Measurements from ENCODE around the gene ADAMTSL3.

Gene ADAMTSL3

DNA sequence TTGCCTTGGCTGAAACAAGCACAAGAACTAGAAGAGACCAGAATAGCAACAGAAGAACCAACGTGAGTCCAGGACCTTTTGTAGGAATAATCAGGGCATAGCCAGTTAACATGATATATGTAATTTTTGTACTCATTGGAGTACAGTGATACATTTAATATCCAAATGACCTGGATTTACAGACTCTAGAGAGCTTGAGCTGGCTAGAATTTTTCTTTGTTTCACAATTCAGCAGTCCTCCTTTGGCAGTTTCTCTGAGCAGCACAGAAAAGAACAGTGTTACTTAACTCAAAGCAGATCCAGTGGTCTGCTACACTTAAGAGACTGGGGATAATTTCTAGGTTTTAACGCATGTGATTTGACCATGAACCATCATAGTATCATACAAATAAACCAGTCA, 245.7 kb downstream of the ADAMTSL3 start:
- Mint-ChIP-seq H3K9me3 (ENCODE audit: low read depth) (no peaks in the 10 kb centered on the region), H3K27ac (no peak overlapping the region), H3K4me3 (no peak overlapping the region), H3K36me3 (no peaks in the 10 kb centered on the region), H3K4me1 (ENCODE audit: low read depth) (no peaks in the 10 kb centered on the region), H3K27me3 (peaks cover 5% of the 10 kb centered on the region)

DNA sequence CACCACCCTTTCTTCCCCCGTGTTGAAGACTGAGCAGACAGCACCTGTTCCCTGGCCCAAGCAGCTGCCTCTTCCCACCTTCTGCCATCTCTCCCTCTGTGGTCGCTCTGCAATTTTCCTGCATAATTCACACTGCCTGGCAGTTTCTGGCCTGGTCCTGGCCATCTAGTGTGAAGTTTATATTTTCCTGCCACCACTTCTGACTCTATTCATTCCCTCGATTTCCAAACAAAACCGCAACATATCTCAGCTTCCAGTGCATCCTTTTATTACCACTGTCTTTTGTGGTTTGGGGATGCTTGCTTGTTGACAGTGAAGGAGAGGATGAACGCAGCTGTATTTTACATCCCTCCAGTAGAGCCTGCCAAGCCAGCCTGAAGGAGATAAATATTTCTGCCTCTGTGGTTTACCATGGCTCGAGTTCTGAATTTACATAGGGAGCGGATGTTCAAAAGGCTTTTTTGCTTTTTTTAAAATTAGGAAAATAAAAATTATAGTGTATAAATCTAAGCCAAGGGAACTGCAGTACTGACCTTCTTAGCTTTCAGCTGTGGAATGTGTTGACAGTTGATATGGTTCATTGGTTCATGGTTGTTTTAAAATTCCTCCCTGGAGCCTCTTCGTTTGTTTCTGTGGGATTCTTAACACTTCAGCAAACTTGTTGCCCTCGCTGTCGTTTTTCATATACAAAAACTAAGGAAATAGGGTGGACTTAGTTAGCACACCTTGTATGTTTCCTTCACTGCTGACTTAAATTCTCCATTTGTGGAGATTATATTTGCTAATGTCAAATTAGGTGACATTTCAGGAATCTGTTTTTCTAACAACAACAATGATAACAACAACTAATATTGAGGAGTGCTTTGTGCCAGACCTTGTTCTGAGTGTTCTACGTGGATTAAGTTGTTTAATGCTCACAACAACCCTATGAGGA, 250.5 kb downstream of the ADAMTSL3 start:
- no peak overlapping the region for H3K27ac Mint-ChIP-seq
- H3K27me3 Mint-ChIP-seq, result peaks cover 6% of the 10 kb centered on the region
- no peaks in the 10 kb centered on the region for H3K4me1 Mint-ChIP-seq (ENCODE audit: low read depth)
- H3K36me3 Mint-ChIP-seq, result no peaks in the 10 kb centered on the region
- peaks cover 4% of the 10 kb centered on the region for H3K9me3 Mint-ChIP-seq (ENCODE audit: low read depth)
- H3K4me3 Mint-ChIP-seq, result no peak overlapping the region

DNA sequence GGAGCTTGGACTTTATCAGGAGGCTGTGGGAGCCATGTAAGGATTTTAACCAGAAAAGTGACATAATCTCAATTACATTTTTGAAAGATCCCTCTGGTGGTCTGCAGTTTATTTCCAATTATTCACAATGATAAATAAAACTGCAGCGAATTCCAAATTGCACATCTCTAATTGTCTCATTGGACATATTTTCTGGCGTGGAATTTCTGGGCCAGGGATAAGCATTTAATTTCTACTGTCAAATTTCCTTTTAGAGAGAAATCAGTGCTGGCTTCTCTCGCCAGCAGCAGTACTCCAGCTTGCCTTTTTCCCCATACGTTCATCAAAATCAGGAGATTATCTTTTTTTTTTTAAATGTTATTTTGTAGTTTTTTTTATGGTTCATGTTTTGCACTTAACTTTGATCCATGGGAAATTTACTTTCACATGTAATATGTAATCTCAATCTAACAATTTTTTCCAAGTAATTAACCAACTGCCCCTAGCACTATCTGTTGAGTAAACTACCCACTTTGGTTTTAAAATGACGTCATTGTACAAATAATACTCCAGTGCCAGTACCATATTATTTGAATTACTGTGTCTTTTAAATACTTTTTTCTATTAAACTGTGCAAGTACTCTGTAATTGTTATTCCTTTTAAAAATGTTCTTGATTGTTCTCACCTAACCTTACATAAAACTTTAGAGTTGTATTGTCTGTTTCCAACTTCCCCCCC, 251.8 kb downstream of the ADAMTSL3 start:
- H3K9me3 Mint-ChIP-seq (ENCODE audit: low read depth), result peaks cover 4% of the 10 kb centered on the region
- no peak overlapping the region for H3K27ac Mint-ChIP-seq
- H3K27me3 Mint-ChIP-seq, result peaks cover 10% of the 10 kb centered on the region
- no peak overlapping the region for H3K4me3 Mint-ChIP-seq
- no peaks in the 10 kb centered on the region for H3K4me1 Mint-ChIP-seq (ENCODE audit: low read depth)
- no peaks in the 10 kb centered on the region for H3K36me3 Mint-ChIP-seq

DNA sequence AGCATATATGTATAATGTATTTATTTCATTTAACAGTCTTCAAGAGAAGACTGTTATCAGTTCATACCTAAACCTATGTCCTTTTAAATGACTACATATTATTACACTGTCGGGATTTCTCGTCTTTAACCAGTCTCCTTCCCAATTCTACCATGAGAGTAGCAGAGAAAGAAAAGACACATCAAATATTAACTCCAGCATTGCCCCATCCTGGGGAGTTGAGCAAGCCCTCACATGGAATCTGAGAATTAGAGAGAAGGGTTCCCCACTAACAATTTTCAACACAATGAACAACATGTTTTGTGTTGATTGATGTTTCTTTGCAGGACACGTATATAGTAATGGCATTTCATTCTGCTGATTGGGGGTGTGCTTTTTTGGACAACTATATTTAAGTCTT, 257.4 kb downstream of the ADAMTSL3 start:
- Mint-ChIP-seq H3K36me3 (no peaks in the 10 kb centered on the region), H3K27ac (no peak overlapping the region), H3K4me3 (no peak overlapping the region), H3K27me3 (peaks cover 12% of the 10 kb centered on the region), H3K9me3 (ENCODE audit: low read depth) (peaks cover 4% of the 10 kb centered on the region), H3K4me1 (ENCODE audit: low read depth) (no peaks in the 10 kb centered on the region)

DNA sequence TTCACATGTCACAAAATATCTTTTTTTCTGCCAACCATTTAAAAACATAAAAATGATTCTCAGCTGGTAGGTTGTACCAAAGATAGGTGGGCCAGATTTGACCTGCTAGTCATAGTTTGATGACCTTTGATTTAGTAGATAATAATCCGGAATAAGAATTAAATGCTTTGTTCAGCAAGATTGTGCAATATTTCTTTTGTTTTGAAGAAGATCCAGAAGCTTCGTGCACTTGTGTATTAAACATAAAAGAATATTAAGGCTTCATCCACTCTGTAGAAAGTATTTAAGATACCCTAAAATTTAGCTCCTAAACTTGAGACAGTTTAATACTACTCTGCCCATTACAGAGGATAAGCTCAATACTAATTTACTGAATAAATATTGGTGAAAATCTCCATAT, 258.4 kb downstream of the ADAMTSL3 start:
- Mint-ChIP-seq H3K9me3 (ENCODE audit: low read depth) (peaks cover 4% of the 10 kb centered on the region), H3K36me3 (no peaks in the 10 kb centered on the region), H3K27ac (no peak overlapping the region), H3K4me3 (no peak overlapping the region), H3K27me3 (peaks cover 12% of the 10 kb centered on the region), H3K4me1 (ENCODE audit: low read depth) (no peaks in the 10 kb centered on the region)

DNA sequence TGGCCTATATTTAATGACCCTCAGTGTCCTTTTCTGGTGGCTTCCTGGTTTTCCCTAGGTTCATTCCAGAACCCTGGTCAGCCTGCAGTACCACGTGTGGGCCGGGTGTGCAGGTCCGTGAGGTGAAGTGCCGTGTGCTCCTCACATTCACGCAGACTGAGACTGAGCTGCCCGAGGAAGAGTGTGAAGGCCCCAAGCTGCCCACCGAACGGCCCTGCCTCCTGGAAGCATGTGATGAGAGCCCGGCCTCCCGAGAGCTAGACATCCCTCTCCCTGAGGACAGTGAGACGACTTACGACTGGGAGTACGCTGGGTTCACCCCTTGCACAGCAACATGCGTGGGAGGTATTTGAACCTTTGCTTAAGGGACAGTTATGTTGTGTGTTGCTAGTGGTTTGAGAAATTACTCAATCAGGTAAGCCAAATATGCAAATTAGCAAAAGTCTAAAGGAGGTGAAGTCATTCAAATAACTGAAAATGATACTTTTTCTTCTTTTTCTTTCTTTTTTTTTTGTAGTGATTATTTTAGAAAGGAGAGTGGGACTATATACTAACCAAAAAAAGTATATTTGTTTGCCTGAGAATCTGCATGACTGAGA, 259.2 kb downstream of the ADAMTSL3 start:
- peaks cover 10% of the 10 kb centered on the region for H3K27me3 Mint-ChIP-seq
- H3K4me1 Mint-ChIP-seq (ENCODE audit: low read depth), result no peaks in the 10 kb centered on the region
- H3K4me3 Mint-ChIP-seq, result no peak overlapping the region
- peaks cover 4% of the 10 kb centered on the region for H3K9me3 Mint-ChIP-seq (ENCODE audit: low read depth)
- H3K27ac Mint-ChIP-seq, result no peak overlapping the region
- no peaks in the 10 kb centered on the region for H3K36me3 Mint-ChIP-seq

DNA sequence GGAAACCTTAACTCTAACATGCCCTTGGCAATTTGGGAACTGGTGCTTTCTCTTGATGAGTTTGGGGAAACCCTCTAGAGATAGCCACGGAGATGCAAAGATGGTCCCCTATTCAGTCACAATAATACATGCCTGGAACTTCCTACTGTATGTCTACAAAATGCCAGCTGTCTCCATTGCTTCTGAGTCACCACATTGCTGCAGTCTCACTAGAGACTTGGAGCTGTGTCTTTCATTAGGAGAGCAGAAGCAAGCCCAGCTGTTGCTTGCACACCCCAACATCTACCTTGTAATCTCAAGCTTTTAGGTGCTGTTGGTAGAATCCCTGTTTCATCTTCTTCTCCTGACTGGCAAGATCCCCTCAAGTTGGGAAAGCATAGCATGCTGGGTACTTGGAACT, 261.0 kb downstream of the ADAMTSL3 start:
- Mint-ChIP-seq H3K4me1 (ENCODE audit: low read depth) (peaks cover 13% of the 10 kb centered on the region), H3K27me3 (peaks cover 11% of the 10 kb centered on the region), H3K9me3 (ENCODE audit: low read depth) (no peaks in the 10 kb centered on the region)

DNA sequence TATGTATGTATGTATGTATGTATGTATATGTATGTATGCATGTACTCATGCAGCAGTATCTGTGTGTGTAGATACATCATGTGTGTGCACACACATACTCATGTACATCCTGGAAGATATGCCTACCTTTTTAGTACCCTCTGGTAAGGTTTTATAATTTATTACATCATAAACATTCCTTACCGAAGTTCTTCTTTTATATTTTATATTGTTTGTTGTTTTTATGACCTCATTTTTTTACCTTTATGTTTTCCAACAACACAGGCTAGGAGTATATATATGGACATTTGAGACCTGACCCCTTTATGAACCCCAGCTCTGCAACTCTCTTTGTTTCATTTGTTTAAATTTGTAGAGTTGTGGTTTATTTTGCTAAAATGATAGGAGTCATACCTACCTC, 263.5 kb downstream of the ADAMTSL3 start:
- Mint-ChIP-seq H3K4me1 (ENCODE audit: low read depth) (peaks cover 13% of the 10 kb centered on the region), H3K27me3 (peaks cover 8% of the 10 kb centered on the region), H3K4me3 (no peak overlapping the region), H3K36me3 (no peaks in the 10 kb centered on the region), H3K9me3 (ENCODE audit: low read depth) (no peaks in the 10 kb centered on the region), H3K27ac (no peak overlapping the region)

More for the DNA sequence above, 261.0 kb downstream of the ADAMTSL3 start:
- no peak overlapping the region for H3K4me3 Mint-ChIP-seq
- H3K27ac Mint-ChIP-seq, result no peak overlapping the region
- H3K36me3 Mint-ChIP-seq, result no peaks in the 10 kb centered on the region

DNA sequence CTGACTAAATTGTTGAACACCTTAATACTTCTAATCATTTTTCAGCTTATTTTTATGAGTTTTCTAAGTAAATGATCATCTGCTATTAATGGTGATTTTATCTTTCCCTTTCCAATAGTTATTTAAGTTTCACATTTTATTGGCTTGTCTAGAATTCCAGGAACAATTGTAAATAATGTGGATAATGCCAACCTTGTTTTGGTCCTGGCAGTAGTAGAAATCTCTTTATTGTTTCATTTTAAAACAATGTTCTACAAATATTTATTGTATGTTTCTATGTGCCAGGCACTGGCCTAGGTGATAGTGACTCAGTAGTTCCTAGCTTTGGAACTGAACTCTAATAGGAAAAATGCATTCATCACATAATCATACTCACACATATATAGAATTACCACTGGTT, 264.1 kb downstream of the ADAMTSL3 start:
- no peak overlapping the region for H3K4me3 Mint-ChIP-seq
- peaks cover 8% of the 10 kb centered on the region for H3K27me3 Mint-ChIP-seq
- H3K36me3 Mint-ChIP-seq, result no peaks in the 10 kb centered on the region
- peak overlapping the region; percentile 36 for H3K27ac Mint-ChIP-seq
- H3K9me3 Mint-ChIP-seq (ENCODE audit: low read depth), result no peaks in the 10 kb centered on the region
- peaks cover 13% of the 10 kb centered on the region for H3K4me1 Mint-ChIP-seq (ENCODE audit: low read depth)

DNA sequence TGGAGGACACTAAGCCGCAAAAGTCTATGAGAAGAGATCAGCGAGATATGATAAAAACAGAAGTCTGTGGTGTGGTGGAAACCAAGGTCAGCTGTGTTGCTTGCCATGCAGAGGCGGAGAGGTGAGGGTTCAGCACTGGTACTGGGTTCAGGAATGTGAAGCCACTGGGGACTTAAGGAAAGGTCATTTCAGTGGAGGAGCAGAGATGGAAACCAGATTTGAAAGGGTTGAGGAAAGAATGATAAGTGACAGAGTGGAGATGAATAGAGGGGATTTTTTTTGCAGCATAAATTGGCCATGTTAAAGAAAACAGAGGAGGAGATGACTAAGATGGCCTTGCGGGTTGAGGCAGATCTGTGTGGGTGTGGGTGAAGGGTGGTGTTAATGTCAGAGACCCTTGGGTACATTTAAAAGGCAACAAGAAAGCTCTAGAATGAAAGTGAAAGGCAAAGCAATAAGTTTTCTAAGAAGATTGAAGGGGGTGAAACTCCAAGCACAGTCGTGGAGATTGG, 265.5 kb downstream of the ADAMTSL3 start:
- Mint-ChIP-seq H3K9me3 (ENCODE audit: low read depth) (no peaks in the 10 kb centered on the region), H3K36me3 (no peaks in the 10 kb centered on the region), H3K27ac (no peak overlapping the region), H3K4me3 (peak overlapping the region; percentile 0), H3K27me3 (peaks cover 5% of the 10 kb centered on the region), H3K4me1 (ENCODE audit: low read depth) (peaks cover 13% of the 10 kb centered on the region)

DNA sequence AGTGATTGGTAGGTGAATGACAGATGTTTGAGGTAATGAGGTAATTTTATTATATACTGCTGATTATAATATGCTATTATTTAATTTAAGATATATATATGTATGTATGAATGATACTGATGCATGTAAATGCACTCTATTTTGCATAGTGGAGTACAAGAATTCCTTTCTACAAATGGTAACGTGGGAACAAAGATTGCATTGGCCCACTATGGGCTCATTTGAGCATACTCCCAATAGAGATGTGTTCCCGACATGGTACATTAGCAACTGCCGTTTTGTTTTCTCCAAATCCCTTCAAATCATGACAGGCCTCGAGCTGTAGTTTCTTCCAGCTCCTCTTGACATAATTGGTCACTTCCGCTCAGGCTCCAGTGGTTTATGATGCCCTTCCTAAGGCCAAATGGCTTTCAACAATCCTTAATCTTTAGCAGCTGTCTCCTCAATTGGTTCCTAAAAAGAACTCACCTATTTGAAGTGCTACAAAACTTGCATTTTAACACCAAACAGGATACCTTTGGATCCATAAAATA, 266.1 kb downstream of the ADAMTSL3 start:
- no peak overlapping the region for H3K4me3 Mint-ChIP-seq
- H3K27me3 Mint-ChIP-seq, result peaks cover 5% of the 10 kb centered on the region
- no peak overlapping the region for H3K27ac Mint-ChIP-seq
- no peaks in the 10 kb centered on the region for H3K36me3 Mint-ChIP-seq
- peaks cover 13% of the 10 kb centered on the region for H3K4me1 Mint-ChIP-seq (ENCODE audit: low read depth)
- no peaks in the 10 kb centered on the region for H3K9me3 Mint-ChIP-seq (ENCODE audit: low read depth)

DNA sequence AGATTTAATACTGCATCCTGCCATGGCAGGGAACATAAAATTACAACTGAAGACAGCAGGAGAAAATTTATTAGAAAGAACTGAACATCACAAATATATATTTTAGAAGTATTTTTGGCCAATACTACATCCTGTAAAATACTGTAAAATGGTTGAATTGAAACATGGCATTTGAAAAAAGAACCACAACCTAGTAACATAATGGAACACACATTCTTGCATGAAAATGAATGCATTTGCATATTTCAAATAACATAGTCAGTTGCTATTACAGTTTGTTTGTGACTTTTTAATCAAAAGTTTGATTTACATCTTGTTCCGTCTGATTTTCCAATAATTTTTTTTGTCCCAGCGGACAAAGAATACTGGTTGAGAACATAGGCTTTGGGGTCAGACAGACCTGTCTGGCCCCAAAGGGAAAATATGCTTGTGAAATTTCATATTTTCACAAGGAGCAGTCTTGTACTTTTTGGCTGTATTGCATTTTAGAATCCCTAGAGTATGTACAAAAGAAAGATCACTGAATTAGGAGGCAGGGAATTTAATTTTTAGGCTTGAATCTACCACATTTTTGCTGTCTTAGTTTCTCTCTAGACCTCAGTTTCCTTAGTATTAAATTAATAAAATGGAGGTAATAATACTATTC, 268.8 kb downstream of the ADAMTSL3 start:
- H3K4me1 Mint-ChIP-seq (ENCODE audit: low read depth), result peaks cover 13% of the 10 kb centered on the region
- no peak overlapping the region for H3K4me3 Mint-ChIP-seq
- no peak overlapping the region for H3K27ac Mint-ChIP-seq

DNA sequence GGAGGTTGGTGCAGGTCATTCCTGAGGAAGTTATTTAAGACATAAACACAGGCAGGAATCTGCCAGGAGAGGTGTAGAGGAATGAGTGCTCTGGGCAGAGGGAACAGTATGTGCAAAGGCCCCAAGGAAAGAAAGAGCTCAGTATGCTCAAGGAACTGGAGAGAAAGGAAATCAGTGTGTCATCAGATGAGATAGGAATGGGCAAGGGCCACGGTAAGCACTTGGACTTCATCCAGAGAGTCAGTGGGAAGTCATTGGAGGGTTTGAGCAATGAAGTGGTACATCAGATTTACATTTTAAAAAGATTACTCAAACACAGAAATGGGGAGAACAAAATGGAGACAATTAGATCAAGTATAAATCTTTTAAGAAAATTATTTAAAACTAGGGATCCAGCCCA, 272.2 kb downstream of the ADAMTSL3 start:
- no peak overlapping the region for H3K4me3 Mint-ChIP-seq
- H3K9me3 Mint-ChIP-seq (ENCODE audit: low read depth), result no peaks in the 10 kb centered on the region

More for the DNA sequence above, 268.8 kb downstream of the ADAMTSL3 start:
- H3K36me3 Mint-ChIP-seq, result no peaks in the 10 kb centered on the region
- H3K27me3 Mint-ChIP-seq, result peaks cover 2% of the 10 kb centered on the region
- no peaks in the 10 kb centered on the region for H3K9me3 Mint-ChIP-seq (ENCODE audit: low read depth)

DNA sequence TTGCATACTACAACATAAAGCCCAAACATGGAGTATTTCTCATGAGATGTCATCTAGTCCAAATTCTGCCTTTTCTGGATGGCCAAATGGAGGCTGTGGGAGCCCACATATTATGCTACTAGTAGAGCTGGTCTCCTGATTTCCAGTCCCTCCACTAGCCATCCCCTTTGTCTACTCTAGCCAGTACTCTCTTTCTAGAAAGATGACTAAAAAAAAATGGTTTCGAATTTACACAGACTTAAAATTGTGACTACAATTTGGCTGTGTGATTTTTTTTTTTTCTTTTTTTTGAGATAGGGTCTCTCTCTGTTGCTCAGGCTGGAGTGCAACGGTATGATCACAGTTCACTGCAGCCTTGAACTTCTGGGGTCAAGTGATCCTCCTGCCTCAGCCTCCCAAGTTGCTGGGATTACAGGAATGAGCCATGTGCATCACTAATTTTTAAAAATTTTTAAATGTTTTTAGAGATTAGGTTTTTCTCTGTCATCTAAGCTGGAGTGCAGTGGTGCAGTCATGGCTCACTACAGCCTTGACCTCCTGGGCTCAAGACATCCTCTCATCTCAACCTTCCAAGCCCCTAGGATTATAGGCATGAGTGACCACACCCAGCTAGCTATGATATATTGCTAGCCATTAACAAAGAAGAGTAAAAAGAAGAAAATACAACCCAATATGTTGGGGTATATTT, 273.9 kb downstream of the ADAMTSL3 start:
- no peak overlapping the region for H3K4me3 Mint-ChIP-seq
- peak overlapping the region; percentile 36 for H3K27ac Mint-ChIP-seq
- peaks cover 11% of the 10 kb centered on the region for H3K27me3 Mint-ChIP-seq
- H3K9me3 Mint-ChIP-seq (ENCODE audit: low read depth), result peaks cover 5% of the 10 kb centered on the region
- H3K4me1 Mint-ChIP-seq (ENCODE audit: low read depth), result peaks cover 7% of the 10 kb centered on the region
- H3K36me3 Mint-ChIP-seq, result no peaks in the 10 kb centered on the region

More for the DNA sequence above, 272.2 kb downstream of the ADAMTSL3 start:
- Mint-ChIP-seq H3K27me3 (peaks cover 7% of the 10 kb centered on the region), H3K4me1 (ENCODE audit: low read depth) (peaks cover 7% of the 10 kb centered on the region), H3K36me3 (no peaks in the 10 kb centered on the region), H3K27ac (no peak overlapping the region)

All from activated naive CD8-positive, alpha-beta T cell (primary cell).